ENCODE measurements around the gene CARMIL1. TPM values are rescaled to one million over a fixed set of nuclear protein-coding genes. Genes with fewer than 3 reads are reported as not detected.
"Not testable (repeated sequence)": the region's sequence is repeated elsewhere in the genome, so short reads cannot be mapped to it uniquely, and the experiment has no call there.

The CARMIL1 gene
- polyA plus RNA-seq, 5 donors: 20.7 to 33.1 (median 29.7) TPM

DNA sequence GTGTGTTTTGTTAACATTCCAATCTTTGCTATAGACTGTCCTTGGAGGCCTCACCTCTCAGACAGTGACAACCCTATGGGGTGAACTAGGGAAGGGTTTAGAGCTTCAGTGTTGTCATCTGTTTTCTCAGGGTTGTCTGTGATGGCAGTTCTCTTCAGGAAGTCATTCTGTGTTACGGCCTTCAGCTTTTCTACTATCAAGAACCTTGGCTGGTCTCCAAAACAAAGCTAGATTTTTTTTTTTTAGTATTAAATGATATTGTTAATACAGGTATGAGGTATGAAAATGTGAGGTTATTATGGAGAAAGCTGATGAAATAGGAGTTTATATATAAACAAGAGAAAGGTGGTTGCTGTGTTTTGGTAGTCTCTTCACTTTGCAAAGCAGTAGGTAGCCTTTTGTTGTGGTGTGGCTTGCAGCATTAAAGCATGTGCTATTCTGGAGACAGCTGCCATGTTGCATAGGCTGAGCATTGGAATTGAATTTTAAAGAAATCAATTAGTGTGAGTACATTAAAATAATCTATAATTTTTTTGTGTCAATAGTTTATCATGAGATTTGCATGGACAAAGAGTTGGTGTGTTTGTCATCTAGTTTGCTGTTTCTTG is 162.6 kb downstream of the CARMIL1 start:
- no peak for DNase-seq

DNA sequence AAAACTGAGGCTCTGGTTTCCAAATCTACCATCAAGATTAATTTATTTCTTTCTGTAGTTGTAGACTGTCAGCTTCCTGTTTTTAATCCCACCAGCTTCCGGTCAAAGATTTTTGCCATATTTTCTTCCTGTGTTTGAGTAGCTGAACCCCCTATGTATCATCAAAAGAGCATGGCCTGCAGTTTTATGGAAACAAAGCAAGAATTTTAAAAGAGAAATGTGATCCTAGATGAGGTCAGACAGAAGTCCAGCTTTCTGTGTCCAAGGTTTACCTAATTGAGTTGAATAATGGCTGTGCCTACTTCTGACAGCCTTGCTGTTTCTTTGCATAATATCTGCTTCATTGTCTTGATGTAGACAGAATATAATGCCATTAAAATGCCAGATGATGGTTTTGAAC is 163.7 kb downstream of the CARMIL1 start:
- no peak for DNase-seq

DNA sequence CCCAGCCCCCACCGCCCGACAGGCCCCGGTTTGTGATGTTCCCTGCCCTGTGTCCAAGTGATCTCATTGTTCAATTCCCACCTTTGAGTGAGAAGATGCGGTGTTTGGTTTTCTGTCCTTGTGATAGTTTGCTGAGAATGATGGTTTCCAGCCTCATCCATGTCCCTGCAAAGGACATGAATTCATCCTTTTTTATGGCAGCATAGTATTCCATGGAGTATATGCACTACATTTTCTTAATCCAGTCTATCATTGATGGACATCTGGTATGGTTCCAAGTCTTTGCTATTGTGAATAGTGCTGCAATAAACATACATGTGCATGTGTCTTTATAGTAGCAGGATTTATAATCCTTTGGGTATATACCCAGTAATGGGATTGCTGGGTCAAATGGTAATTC is 165.3 kb downstream of the CARMIL1 start:
- not testable (repeated sequence) for DNase-seq

DNA sequence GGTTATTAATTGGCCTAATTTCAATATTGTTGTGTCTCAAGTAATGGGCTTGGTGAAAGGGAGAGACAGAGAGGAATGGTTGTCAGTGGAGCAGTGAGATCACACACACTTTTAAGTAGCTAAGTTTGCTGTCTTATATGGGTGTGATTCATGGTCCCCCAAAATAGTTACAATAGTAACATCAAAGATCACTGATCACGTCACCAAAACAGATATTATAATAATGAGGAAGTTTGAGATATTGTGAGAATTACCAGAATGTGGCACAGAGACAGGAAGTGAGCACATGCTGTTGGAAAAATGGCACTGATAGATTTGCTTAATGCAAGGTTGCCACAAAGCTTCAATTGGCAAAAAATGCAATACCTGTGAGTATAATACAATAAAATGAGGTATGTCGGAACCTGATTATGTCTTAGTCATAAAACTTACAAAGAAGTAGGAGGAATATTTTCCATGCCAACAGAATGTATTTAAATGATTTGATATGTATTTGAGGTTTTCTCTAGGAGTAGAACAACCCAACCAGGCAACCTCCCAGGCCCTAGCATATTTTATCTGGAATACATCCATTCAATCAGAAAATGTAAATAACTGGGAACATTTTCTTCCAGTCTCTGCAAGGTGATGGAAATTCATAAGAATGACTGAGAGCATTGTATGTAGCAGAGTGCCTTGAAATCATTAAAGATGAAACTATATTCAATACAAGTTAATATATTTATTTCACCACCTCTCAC is 167.8 kb downstream of the CARMIL1 start:
- DNase-seq: no peak

DNA sequence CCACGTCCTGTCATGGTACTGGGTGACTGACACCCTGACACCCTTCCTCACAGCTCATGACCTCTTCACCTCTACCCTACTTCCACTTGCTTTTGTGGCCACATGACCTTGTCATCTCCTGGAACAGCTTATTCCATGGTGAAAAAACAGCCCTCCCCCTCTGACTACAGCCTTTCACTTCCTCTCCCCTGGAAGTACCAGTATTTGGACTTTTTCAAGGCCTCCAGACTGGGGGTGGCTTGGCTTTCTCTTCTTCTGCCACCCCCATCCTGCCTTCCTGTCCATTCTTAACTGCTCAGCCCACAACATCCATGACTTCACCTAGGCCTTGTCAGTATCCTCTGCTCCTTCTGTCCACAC is 168.4 kb downstream of the CARMIL1 start:
- no peak for DNase-seq

DNA sequence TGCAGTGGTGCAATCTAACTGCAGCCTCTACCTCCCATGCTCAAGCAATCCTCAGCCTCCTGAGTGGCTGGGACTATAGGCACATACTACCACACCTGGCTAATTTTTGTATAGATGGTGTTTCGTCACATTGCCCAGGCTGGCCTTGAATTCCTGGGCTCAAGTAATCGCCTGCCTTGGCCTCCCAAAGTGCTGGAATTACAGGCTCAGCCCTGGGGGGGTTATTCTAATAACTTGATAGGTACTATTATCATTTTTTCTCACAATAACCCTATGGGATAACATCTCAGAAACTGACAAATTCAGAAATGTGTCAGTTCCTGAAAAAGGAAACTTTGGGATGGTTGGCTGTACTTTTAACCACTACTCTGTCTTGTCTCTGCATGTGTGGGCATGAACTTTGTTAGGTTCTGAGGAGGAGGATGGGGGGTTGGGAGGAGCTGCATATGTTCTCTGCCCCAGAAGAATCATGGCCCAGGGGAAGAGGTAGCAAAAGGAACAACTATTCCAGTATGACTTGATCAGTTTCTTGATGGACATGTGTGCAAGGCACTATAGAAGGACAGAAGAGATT is 169.9 kb downstream of the CARMIL1 start:
- DNase-seq: no peak

GRCh38 chr6:25449774-25450173 is 170.6 kb downstream of the CARMIL1 start:
- DNase-seq: no peak

DNA sequence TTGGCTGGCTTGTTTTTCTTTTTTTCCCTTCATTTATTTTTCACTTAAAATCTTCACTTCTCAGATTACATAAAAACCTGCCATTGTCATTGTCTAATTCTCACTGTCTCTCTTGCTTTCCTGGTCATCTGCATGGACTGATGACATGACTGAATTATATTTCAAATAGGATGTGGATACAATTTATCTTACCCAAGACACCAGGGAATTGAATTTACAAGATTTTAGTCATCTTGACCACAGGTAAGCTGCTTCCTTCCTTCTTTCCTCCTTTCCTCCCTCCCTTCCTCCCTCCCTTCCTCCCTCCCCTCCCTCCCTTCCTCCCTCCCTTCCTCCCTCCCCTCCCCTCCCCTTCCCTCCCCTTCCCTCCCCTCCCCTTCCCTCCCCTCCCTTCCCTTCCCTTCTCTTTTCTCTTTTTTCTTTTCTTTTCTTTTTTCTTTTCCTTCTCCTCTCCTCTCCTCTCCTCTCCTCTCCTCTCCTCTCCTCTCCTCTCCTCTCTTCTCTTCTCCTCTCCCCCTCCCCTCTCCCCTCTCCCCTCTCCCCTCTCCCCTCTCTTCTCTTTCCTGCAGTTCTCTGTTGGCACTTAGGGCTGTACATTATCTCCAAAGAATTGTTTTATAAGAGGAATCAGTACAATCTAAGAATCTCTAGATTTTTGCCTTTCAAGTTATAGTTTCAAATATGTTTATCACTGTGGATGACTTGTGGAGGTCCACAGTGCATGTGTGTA is 171.5 kb downstream of the CARMIL1 start:
- no peak for DNase-seq

GRCh38 chr6:25452031-25452430 is 172.9 kb downstream of the CARMIL1 start:
- DNase-seq: no peak

DNA sequence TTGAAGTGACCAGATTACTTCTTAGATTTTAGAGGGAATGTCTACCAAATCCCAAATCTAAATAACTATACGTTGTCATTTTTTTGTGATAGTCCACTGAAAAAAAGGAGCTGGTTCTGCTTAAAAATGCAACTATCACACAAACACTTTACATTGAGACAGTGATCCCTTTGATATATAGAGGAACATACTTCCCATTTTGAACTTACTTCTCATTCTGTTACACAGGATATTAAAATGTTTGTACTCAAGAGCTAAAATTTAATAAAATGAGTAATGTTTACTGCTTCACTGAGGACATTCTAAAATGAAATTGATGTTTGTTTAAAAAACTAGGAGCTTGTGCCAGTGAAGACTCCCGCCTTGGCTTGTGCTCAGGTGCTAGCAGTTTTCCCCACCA is 174.1 kb downstream of the CARMIL1 start:
- no peak for DNase-seq

- no peak for DNase-seq
Observed at GRCh38 chr6:25454136-25454535, 175.0 kb downstream of the CARMIL1 start.

DNA sequence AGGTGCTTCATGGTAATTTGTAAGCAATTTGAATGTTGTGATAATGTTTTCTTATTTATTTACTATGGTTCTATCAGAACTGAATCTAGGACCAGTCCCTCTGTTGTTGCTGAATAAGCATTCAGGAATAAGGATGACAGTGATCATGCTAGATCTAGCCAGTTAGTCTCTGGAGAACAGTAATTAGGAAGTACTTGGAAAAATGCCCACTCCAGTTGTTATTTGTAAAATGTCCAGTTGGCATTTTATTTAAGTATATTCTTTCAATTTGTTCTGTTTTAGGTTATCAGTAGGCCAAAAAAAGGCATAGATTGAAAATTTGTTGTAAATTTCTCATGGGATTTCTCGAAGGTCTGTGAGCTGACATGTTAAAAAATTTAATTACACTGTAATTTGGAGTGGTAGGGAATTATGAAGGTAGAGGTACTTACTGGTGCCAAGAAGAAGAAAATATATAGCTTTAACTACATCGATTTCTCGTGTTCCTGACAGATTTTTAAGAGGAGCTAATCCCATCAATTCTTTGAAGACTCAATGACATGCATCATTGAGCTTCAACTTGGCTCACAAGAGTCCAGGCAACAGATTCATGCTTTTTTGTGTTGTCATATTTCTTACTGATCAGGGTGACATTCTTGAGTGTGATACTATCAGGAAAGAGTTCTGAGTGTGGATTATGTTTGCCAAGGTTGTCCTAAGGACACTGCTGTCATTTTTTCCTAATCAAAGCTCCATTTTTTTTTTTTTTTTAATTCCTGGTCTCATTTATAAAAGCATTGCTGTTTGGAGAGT is 177.3 kb downstream of the CARMIL1 start:
- DNase-seq: no peak

GRCh38 chr6:25457516-25457915 is 178.3 kb downstream of the CARMIL1 start:
- no peak for DNase-seq

DNA sequence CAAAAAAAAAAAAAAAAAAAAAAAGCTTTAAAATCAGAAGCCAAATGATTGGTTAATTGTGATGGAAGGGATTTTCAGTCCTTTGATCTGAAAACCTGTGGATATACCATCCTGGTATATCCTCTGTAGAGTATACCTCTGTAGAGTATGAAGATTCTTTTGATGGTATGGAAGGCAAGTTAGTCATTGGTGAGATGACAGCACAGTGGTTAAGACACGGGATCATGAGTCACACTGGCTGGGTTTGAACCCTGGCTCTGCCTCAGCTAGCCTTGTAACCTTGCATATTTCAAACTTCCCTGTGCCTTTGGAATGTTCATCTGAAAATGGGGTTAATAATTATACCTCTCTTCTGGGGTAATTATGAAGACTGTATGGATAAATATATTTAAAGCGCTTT is 179.3 kb downstream of the CARMIL1 start:
- DNase-seq: no peak

GRCh38 chr6:25462235-25462897 is 183.2 kb downstream of the CARMIL1 start:
- DNase-seq: no peak

GRCh38 chr6:25463441-25463840 is 184.3 kb downstream of the CARMIL1 start:
- no peak for DNase-seq

DNA sequence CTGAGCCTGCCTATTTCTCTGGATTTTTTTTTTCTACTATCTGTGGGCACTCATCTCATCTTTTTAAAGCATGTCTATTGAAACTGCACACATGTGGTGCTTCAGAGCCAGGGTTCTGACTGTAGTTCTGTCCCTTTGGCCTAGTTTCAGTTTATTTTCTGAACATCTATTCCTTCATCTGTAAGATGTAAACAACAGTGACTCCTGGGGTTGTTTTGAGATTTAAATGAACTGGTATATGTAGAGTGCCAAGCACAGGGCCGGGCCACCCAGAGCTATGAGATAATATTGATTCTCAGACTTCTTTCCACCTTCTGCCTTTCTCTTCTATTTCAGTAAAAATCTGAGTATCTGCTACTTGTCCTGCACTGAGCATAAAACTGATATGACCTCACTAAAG is 185.1 kb downstream of the CARMIL1 start:
- DNase-seq: peak in 1 of 2 donors; percentile 31

GRCh38 chr6:25465941-25466340 is 186.8 kb downstream of the CARMIL1 start:
- peak; percentile 47 to 55 for DNase-seq

GRCh38 chr6:25468881-25469280 is 189.7 kb downstream of the CARMIL1 start:
- DNase-seq: no peak

- no peak for DNase-seq
Observed at GRCh38 chr6:25469797-25470388, 190.7 kb downstream of the CARMIL1 start.

DNA sequence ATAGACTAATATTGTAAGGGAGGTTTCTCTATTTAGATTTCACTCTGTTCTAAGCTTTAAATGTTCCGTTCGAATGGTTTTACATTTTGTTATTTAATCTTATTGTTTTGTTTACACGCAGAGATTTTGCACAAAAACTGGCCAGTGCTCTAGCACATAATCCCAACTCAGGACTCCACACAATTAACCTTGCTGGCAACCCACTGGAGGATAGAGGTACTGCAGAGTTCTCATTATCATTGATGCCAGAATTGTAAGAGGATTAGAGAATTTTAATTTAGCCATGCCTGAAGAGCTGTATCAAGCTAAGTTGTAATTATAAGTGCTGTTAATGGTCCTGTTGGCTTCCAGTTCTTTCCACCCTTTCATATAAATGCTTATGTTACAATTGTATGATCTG is 193.1 kb downstream of the CARMIL1 start:
- DNase-seq: no peak

Data from right lung (tissue), 5 donors.